Renal cortical epithelial cell (primary cell): ENCODE measurements around the gene PDXDC1. TPM values are rescaled to one million over a fixed set of nuclear protein-coding genes. Genes with fewer than 3 reads are reported as not detected.
"Not testable (repeated sequence)": the region's sequence is repeated elsewhere in the genome, so short reads cannot be mapped to it uniquely, and the experiment has no call there.

Experiments
- DNase-seq: peaks from one replicate; pipeline ENCODE4 v3.0.0-alpha.2; 2011; ENCODE audit warnings: low read depth
- total RNA-seq: library from RNA; depleted of rRNA; stranded (reverse); fragments of >200 nt; gene quantifications from 2 replicates; pipeline ENCODE4 v1.2.3, GENCODE V29; 2014

PDXDC1 gene
- total RNA-seq, 1 donor from 2014 or later: 90.2 TPM

GRCh38 chr16:14971621-14972228 lies 3.1 kb upstream of the PDXDC1 start:
- not testable (repeated sequence) for DNase-seq

GRCh38 chr16:14973785-14974322 lies 972 bp upstream of the PDXDC1 start:
- DNase-seq: not testable (repeated sequence)

- peak; percentile 36 for DNase-seq
Observed at GRCh38 chr16:14974331-14974655, 533 bp upstream of the PDXDC1 start.

GRCh38 chr16:14975418-14976194 lies 780 bp downstream of the PDXDC1 start:
- not testable (repeated sequence) for DNase-seq

DNA sequence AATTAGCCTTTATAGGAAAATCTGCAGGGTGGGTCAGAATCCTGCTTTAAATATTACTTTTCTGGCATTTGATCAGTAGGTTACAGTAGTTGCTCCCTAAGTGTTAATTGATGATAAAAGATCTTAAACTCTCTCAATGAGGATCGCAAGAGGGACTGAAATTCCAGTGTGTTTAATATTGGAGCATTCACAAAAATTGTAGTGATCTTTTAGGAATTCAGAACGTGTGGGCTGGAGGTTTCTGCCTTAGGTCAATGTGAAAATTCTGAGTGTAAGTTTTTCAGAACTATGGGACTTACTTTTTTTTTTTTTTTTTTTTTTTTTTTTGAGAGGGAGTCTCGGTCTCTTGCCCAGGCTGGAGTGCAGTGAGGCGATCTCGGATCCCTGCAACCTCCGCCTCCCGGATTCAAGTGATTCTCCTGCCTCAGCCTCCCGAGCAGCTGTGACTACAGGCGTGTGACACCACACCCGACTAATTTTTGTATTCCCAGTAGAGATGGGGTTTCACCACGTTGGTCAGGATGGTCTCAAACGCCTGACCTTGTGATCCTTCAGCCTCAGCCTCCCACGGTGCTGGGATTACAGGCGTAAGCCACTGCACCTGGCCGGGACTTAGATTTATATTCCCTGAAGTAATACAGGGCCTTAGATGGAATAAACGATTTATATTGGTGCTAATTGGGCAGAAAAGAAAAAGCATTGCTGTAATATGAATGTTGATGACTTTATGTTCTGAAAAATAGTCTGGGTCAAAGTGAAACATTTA lies 2.3 kb downstream of the PDXDC1 start:
- DNase-seq: not testable (repeated sequence)

- not testable (repeated sequence) for DNase-seq
Observed at GRCh38 chr16:14978281-14978680, 3.5 kb downstream of the PDXDC1 start.

DNA sequence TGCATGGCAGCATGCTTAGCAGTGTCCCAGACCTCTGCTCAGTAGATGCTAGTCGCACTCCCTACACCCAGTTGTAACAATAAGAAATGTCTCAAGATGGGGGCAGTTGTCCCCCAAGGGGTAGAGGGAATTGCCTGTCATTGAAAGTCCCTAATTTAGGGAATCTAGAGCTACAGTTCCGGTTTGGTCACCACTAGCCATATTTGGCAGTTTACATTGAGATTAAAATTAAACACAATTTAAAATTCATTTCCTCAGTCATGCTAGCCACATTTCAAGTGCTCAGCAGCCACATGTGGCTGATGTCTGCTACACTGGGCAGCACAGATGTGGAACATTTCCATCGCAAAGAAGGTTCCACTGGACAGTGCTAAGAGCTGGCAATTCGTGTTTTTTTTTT lies 4.1 kb downstream of the PDXDC1 start:
- DNase-seq: not testable (repeated sequence)

DNA sequence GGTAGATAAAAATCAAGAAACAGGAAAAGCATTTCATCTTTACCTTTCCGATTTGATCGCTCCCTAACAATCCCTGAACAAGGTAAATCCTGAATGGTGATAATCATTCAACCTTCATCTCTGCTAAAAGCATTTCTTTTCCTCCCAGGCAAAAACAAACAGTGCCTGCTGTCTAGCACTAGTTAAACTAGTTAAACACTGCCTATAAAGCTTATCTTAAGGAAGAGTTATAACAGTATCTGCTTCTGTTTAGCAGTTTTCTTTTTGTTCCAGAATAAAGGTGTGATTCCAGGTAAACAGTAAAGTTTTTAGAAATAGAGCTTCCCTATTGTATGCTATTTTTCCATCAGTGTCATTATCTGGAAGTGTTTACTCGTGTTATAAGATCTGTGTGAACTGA lies 6.4 kb downstream of the PDXDC1 start:
- not testable (repeated sequence) for DNase-seq

- DNase-seq: not testable (repeated sequence)
Observed at GRCh38 chr16:14982521-14982920, 7.7 kb downstream of the PDXDC1 start.

DNA sequence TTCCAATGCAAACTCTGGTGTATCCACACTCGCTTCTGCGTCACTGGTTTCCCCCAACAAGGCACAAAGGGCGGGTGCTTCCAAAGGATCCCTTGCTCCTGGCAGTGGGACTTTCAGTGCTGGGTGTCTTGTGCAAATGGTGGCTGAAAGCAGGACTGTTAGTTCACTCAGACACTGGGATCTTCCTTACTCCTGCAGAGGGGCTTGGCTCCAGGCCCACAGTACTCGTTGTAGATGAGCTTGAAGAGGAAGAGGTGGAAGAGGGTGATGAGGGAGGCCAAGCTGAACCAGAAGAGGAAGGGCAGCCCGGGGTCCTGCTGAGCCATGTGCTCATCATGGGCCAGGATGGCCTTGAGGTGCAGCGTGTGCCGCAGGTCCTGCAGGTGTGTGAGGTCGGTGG lies 13.3 kb downstream of the PDXDC1 start:
- DNase-seq: not testable (repeated sequence)

DNA sequence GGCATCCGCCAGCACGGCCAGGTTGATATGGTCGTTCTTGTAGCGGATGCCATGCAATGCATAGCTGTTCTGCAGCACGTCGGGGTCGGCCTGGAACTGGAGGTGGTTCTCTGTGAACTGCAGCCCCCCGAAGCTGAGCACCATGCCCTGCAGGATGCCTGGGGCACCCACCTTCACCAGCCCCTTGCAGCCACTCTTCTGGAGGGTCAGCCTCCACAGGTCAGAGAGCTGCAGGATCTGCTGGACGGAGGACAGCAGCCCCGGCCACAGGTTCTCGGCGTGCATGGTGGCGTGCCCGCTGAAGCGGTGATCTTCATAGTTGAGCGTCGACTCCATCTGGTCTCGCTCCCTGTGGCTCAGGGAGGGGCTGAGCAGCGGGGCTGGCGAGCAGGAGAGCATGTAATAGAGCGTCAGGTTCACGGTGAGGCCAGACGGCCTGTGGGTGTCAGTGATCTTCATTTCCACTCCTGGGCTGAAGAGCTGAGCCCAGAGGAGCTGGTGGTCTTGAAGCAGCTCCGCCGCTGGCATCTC lies 13.9 kb downstream of the PDXDC1 start:
- not testable (repeated sequence) for DNase-seq

- DNase-seq: not testable (repeated sequence)
Observed at GRCh38 chr16:14989291-14990281, 14.8 kb downstream of the PDXDC1 start.

GRCh38 chr16:14993277-14994151 lies 18.7 kb downstream of the PDXDC1 start:
- not testable (repeated sequence) for DNase-seq

DNA sequence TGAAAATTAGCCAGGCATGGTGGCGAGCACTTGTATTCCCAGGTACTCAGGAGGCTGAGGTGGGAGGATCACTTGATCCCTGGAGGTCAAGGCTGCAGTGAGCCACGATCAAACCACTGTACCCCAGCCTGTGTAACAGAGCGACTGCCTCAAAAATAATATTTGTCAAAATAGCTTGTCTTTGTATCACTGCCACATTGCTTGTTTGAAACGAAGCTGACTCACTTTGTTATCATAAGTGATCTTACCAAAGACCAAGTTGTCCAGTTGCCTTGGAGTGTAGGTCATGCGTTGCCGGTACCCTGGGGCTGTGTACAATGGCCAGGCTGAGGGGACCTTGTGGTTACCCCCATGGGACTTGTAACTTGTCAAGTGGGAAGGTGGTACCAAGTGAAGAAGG lies 21.9 kb downstream of the PDXDC1 start:
- DNase-seq: peak; percentile 56

- DNase-seq: not testable (repeated sequence)
Observed at GRCh38 chr16:14998300-14998699, 23.5 kb downstream of the PDXDC1 start.

DNA sequence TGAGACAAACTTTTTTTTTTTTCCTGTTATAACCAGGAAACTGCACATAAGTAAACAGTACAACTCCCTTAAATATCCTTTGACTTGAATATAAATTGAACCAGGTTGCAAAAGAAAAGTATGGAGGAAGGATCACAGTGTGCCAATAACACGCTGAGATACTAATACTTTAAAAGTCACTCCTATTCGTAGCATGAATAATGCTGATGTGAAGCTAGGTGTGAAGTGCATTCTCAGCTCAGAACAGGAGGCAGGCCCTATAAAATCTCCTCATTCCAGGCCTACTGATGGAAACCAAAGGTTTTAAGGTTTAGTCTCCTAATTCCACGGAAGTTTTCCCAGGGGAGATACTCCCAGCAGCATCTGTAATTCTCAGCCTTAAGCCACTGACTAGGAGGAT lies 25.0 kb downstream of the PDXDC1 start:
- DNase-seq: not testable (repeated sequence)

DNA sequence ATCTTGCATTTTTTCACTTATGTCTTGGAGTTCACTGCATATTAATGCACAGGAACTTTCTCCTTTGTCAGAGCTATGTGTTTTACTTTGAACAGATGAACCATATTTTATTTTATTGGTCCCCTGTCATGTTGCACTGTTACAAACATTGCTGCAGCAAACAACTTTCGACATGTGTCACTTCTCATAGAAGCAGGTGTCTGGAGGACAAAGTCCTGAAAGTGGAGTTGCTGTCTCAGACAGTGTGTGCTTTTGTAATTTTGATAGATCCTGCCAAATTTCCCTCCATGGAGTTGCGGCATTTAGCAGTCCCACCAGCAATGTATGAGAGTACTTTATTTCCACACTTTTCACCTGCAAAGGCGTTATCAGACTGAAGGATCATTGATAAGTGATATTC lies 27.6 kb downstream of the PDXDC1 start:
- DNase-seq: not testable (repeated sequence)

DNA sequence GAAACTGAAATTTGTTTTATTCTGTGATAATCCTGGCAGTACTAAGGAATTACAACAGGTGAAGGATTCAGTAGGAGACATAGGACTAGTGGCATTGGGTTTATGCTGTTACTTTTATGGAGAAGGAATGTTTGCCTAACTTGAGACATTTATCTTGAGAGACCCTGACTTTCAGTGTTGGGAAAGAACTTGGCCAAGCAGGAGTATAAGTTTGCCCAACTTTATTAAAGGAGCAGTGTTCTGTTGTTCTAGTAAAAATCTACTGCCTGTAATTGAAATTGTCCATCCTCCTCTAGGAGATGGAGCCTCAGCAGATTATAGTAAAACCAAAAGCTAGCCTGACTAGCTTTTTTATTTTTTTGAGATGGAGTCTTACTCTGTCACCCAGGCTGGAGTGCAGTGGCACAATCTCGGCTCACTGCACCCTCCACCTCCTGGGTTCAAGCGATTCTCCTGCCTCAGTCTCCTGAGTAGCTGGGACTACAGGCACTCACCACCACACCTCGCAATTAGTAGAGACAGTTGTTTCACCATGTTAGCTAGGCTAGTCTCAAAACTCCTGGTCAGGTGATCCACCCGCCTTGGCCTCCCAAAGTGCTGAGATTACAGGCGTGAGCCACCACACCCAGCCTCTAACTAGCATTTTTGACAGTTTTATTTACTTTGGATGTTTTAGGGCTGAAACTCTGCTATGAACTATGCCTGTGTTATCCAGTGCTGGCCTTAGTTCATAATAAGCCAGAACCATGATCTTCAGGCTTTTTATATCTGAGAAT lies 30.7 kb downstream of the PDXDC1 start:
- DNase-seq: not testable (repeated sequence)

DNA sequence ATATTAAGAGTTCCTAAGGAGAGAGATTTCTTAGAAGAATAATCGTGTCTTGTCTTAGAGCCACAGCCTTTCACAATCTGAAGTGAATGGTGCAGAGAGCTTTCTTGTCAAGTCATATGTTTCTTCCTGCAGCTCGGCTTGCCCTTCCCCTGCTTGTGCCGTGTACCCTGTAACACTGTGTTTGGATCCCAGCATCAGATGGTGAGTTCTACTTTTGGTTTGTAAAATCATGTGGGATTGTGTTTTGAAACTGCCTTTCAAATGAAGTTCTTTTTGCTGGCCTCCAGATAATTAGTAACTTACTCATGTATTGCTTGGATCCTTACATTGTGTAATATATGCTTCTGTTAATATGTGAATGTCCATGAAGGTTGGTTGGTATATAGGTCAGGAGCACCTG lies 33.8 kb downstream of the PDXDC1 start:
- DNase-seq: not testable (repeated sequence)
